ENCODE results near the gene BANP. TPM values are rescaled to one million over a fixed set of nuclear protein-coding genes. Genes with fewer than 3 reads are reported as not detected.

The BANP gene
- total RNA-seq, 1 donor from 2014 or later: 29.7 TPM

- ATAC-seq (no peak), DNase-seq (no peak)
- no peak overlapping the region for H3K4me3 ChIP-seq
- intact Hi-C loops (cut with DNase I): no loop called here
- peaks cover 8% of the 10 kb centered on the region for H3K4me1 ChIP-seq
- H3K27me3 ChIP-seq (ENCODE audit: low read depth): no peaks in the 10 kb centered on the region
- no peak for TF ChIP-seq CTCF (IDR thresholded peaks at IDR 0.05)
- peaks cover 61% of the 10 kb centered on the region for H3K36me3 ChIP-seq
- H3K27ac ChIP-seq: no peak overlapping the region
- no peaks in the 10 kb centered on the region for H3K9me3 ChIP-seq
Measured at GRCh38 chr16:88061346-88062110, 110.3 kb downstream of the BANP start.

DNA sequence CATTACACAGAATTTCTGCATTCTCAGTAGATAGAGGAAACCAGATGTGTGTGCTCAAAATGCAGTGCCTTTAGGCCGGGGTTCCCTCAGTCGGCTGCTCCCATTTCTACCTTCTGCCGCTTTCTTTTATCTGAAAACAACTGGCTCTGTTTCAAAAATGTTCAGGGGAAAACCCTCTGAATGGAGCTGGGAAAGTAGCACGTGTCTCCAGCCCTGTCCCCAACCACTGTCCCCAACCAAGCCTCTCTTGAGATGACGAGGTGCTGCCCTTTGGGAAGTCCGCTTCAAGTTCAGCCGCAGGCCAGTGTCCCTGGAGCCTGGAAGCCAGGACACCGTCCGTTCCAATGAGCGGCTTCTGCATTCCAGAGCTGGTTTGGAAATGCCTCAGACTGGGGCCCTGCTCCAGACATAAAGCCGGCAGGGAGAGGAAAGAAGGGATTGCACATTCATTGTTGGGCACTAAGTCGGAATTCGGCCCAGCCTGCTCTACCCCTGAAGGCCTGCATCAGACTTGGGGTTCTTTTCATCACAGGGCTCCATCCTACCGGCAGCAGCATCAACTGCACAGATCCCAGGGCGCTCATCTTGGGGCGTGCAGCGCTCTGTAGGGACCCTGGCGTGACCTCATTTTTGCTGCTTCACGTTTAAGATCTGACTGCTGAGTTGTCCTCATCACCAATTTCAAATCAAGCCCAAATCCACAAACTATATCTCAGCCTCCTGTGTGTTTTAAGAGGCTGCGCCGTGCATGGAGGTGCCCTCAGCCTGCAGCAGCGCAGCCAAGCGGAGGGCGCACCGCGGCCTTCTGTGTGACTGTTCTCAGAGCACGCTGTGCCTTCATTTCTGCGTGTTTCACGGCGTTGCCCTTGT lies 111.3 kb downstream of the BANP start:
- Histone ChIP-seq H3K27me3 (ENCODE audit: low read depth) (no peaks in the 10 kb centered on the region), H3K36me3 (peaks cover 57% of the 10 kb centered on the region), H3K27ac (no peak overlapping the region), H3K4me3 (no peak overlapping the region), H3K4me1 (peaks cover 8% of the 10 kb centered on the region), H3K9me3 (no peaks in the 10 kb centered on the region)
- ATAC-seq (peak in 1 of 2 donors; percentile 51), DNase-seq (peak; percentile 34)
- TF ChIP-seq CTCF (IDR thresholded peaks at IDR 0.05): no peak
- intact Hi-C loops (cut with DNase I): no loop called here

DNA sequence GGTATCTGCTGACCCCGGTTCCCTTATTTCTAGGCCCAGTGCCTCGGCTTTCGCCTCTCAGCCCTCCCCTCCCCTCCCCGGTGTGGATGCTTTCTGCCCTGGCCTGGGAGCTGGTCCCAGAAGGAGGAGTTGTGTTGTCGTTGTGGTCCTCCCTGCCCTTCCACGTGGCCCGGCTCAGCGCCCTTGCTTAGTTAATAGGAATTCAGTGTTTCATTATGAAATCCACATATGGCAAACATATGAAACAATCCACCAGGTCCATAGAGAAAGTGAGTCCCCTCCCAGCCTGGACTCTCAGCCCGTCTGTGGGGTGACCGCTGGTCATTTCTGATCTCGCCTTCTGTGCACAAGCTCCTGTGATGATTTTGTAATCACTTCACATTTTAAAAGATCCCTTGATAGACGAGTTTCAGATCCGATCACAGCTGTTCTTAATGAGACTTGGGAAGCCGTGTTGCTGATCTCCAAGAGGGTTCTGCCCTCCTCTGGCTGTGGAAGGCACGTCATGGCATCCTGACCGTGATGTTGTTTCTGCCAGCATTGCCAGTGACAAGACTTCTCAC lies 112.1 kb downstream of the BANP start:
- H3K27ac ChIP-seq: no peak overlapping the region
- no peaks in the 10 kb centered on the region for H3K9me3 ChIP-seq
- no peak for ATAC-seq
- DNase-seq: no peak
- H3K4me1 ChIP-seq: peaks cover 8% of the 10 kb centered on the region
- intact Hi-C loops (cut with DNase I): no loop called here
- H3K36me3 ChIP-seq: peaks cover 50% of the 10 kb centered on the region
- no peak overlapping the region for H3K4me3 ChIP-seq
- no peak for TF ChIP-seq CTCF (IDR thresholded peaks at IDR 0.05)
- H3K27me3 ChIP-seq (ENCODE audit: low read depth): no peaks in the 10 kb centered on the region

GRCh38 chr16:88064011-88064888 lies 113.0 kb downstream of the BANP start:
- peak; percentile 27 for DNase-seq
- peaks cover 50% of the 10 kb centered on the region for H3K36me3 ChIP-seq
- H3K27me3 ChIP-seq (ENCODE audit: low read depth): no peaks in the 10 kb centered on the region
- TF ChIP-seq CTCF (IDR thresholded peaks at IDR 0.05): no peak
- intact Hi-C loops (cut with DNase I): no loop called here
- no peak overlapping the region for H3K27ac ChIP-seq
- peaks cover 8% of the 10 kb centered on the region for H3K4me1 ChIP-seq
- no peak overlapping the region for H3K4me3 ChIP-seq
- no peaks in the 10 kb centered on the region for H3K9me3 ChIP-seq
- no peak for ATAC-seq

Data from lower lobe of right lung (tissue), 2 donors.